Breast epithelium (tissue), 4 donors: ENCODE measurements around the gene FIG4. TPM values are rescaled to one million over a fixed set of nuclear protein-coding genes. Genes with fewer than 3 reads are reported as not detected.
"Not testable (repeated sequence)": the region's sequence is repeated elsewhere in the genome, so short reads cannot be mapped to it uniquely, and the experiment has no call there.

Experiments used
- DNase-seq, 2 donors: peaks; one replicate each; pipeline ENCODE4 v3.0.0-alpha.2; 2019; ENCODE audit warnings: low spot score in 2 of 2
- H3K27ac ChIP-seq, 2 donors: fragments of 200-600 bp; sonication (generic) in 1 of 2; one replicate each; pipeline ENCODE4 v1.5.1; 2016 to 2019; ENCODE audit warnings: mild to moderate bottlenecking in 1 of 2
- H3K27me3 ChIP-seq, 2 donors: fragments of 200-600 bp; sonication (generic) in 1 of 2; one replicate each; pipeline versions ENCODE4 v1.5.1 to v1.6.0; 2017 to 2019; ENCODE audit warnings: control low read depth in 1 of 2, mild to moderate bottlenecking in 1 of 2
- H3K36me3 ChIP-seq: fragments of 200-600 bp; one replicate; pipeline ENCODE4 v1.5.1; 2019
- H3K4me1 ChIP-seq, 2 donors: fragments of 200-600 bp; sonication (generic); one replicate each; pipeline ENCODE4 v1.5.1; 2016 to 2019; ENCODE audit warnings: control low read depth in 1 of 2
- H3K4me3 ChIP-seq, 3 donors: fragments of 200-600 bp; sonication (generic); 1 replicate in 2 of 3; 2 replicates in 1 of 3; pipeline ENCODE4 v1.5.1; 2016 to 2019; ENCODE audit warnings: mild to moderate bottlenecking in 3 of 3, moderate library complexity in 2 of 3
- H3K9me3 ChIP-seq, 2 donors: fragments of 200-600 bp; sonication (generic) in 1 of 2; one replicate each; pipeline ENCODE4 v1.5.1; 2016 to 2019; ENCODE audit warnings: control low read depth in 1 of 2
- CTCF ChIP-seq, 3 donors: fragments of 450-650 bp; IDR thresholded peaks; one replicate each; pipeline ENCODE4 v1.5.1; 2016 to 2017; ENCODE audit warnings: antibody characterized with exemption in 3 of 3, mild to moderate bottlenecking in 3 of 3, moderate library complexity in 3 of 3
- POLR2A ChIP-seq: fragments of 450-650 bp; IDR thresholded peaks from one replicate; pipeline ENCODE4 v1.6.1; 2016; ENCODE audit warnings: antibody characterized with exemption, mild to moderate bottlenecking, moderate library complexity
- POLR2AphosphoS5 ChIP-seq, 3 donors: sonication (generic); formaldehyde crosslinking; IDR thresholded peaks; one replicate each; pipeline ENCODE4 v1.6.1; 2017; ENCODE audit warnings: antibody characterized with exemption in 3 of 3
- intact Hi-C: fragments of 100-400 bp; cut with DNase I; formaldehyde crosslinking; loops from one replicate; pipeline ENCODE4 v1.15.1; 2023; ENCODE audit warnings: low total_unique reads
- total RNA-seq, 3 donors: library from RNA; depleted of rRNA; stranded (reverse); fragments of >200 nt; gene quantifications; one replicate each; pipeline ENCODE4 v1.1.0, GENCODE V29; 2016

FIG4 gene
- total RNA-seq, 3 donors from 2014 or later, result 18.2 to 29.6 (median 18.4) TPM

- DNase-seq, result no peak
- TF ChIP-seq POLR2A, result no peak
- Histone ChIP-seq H3K4me1 (no peaks in the 10 kb centered on the region), H3K36me3 (no peaks in the 10 kb centered on the region), H3K27me3 (no peaks in the 10 kb centered on the region), H3K9me3 (no peaks in the 10 kb centered on the region), H3K27ac (no peak overlapping the region), H3K4me3 (no peak overlapping the region)
- intact Hi-C loops, result loop anchor here (2.0 kb wide), 1 partner anchor 68 kb away; no protein-coding TSS in a partner anchor
These were observed 125.6 kb downstream of the FIG4 start for GRCh38 chr6:109816452-109817374.

DNA sequence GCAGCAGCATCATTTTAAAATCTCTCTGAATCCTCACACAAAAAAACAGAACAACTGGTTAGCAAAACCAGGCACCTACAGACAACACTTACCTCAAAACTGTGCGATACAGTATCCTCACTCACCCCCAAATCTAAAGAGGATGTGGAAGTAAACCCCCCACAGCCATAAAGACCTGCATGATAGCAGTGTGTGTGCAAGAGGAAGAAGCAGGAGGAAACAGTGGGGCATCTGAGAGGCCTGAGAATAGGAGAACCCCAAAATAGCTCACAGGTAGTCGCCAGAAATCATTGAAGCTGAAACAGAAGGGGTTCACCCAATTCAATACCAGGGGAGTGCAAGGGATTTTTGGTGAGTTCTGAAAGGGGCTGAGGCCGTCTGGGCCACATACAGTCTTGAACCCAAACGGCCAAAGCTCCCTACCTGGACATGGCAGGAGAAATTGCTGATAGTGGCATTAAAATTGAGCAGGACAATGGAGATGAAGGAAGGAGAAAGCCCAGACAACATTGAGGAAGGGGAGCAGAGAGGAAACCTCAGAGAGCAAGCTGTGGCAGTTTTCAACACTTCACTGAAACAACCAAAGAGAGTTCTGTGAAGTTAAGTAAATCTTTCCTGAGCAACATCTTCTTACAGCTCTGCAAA, 129.7 kb downstream of the FIG4 start:
- Histone ChIP-seq H3K4me3 (no peak overlapping the region), H3K36me3 (no peaks in the 10 kb centered on the region), H3K27me3 (no peaks in the 10 kb centered on the region), H3K27ac (no peak overlapping the region), H3K4me1 (no peaks in the 10 kb centered on the region), H3K9me3 (no peaks in the 10 kb centered on the region)
- intact Hi-C loops, result no loop called here
- TF ChIP-seq POLR2AphosphoS5 (IDR thresholded peaks at IDR 0.05) (no peak), CTCF (IDR thresholded peaks at IDR 0.05) (no peak), POLR2A (no peak)
- no peak for DNase-seq

- TF ChIP-seq CTCF (IDR thresholded peaks at IDR 0.05) (no peak), POLR2A (no peak), POLR2AphosphoS5 (IDR thresholded peaks at IDR 0.05) (no peak)
- H3K27ac ChIP-seq, result no peak overlapping the region
- no peaks in the 10 kb centered on the region for H3K4me1 ChIP-seq
- H3K36me3 ChIP-seq, result no peaks in the 10 kb centered on the region
- no peak overlapping the region for H3K4me3 ChIP-seq
- intact Hi-C loops, result no loop called here
- DNase-seq, result no peak
- H3K27me3 ChIP-seq, result no peaks in the 10 kb centered on the region
- H3K9me3 ChIP-seq, result no peaks in the 10 kb centered on the region
These were observed 130.3 kb downstream of the FIG4 start for GRCh38 chr6:109821428-109821827.

- TF ChIP-seq POLR2A (no peak), POLR2AphosphoS5 (IDR thresholded peaks at IDR 0.05) (no peak)
- Histone ChIP-seq H3K4me1 (no peaks in the 10 kb centered on the region), H3K27me3 (no peaks in the 10 kb centered on the region), H3K36me3 (no peaks in the 10 kb centered on the region), H3K9me3 (no peaks in the 10 kb centered on the region), H3K4me3 (no peak overlapping the region), H3K27ac (no peak overlapping the region)
- DNase-seq, result no peak
- intact Hi-C loops, result no loop called here
These were observed 133.0 kb downstream of the FIG4 start for GRCh38 chr6:109824105-109824504.

DNA sequence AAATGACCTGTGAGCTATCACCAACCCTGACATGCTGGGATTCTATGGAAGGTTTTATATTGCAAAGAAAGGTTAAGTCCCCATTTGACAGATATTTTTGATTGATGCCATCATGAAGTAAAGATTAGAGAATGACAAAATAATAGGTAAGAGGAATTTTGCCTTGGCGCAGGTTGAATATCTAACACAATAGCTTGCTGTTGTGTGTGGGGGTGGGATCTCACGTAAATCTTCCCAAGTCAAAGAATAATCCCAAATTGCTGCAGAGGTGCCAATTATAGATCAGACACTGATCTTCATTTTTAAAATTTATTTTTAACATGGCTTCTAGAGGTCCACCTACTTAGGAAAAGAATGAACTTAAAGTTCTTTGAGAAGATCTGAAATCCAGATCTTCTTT, 135.5 kb downstream of the FIG4 start:
- H3K36me3 ChIP-seq, result no peaks in the 10 kb centered on the region

GRCh38 chr6:109831352-109831751, 140.3 kb downstream of the FIG4 start:
- DNase-seq, H3K36me3 ChIP-seq, H3K4me1 ChIP-seq, H3K27me3 ChIP-seq, H3K4me3 ChIP-seq, H3K27ac ChIP-seq, intact Hi-C loops: not testable (repeated sequence)
- H3K9me3 ChIP-seq, result peaks cover 0 to 17% of the 10 kb centered on the region in 2 donors

More for the DNA sequence above, 135.5 kb downstream of the FIG4 start:
- Histone ChIP-seq H3K4me1 (no peaks in the 10 kb centered on the region), H3K27me3 (no peaks in the 10 kb centered on the region), H3K27ac (no peak overlapping the region), H3K4me3 (no peak overlapping the region), H3K9me3 (peaks cover 0 to 13% of the 10 kb centered on the region in 2 donors)
- intact Hi-C loops, result no loop called here
- no peak for DNase-seq
- TF ChIP-seq CTCF (IDR thresholded peaks at IDR 0.05) (no peak), POLR2A (no peak), POLR2AphosphoS5 (IDR thresholded peaks at IDR 0.05) (no peak)
